Mucosa of gallbladder (tissue), 1 donor: ENCODE results near the gene LHX5. TPM values are rescaled to one million over a fixed set of nuclear protein-coding genes. Genes with fewer than 3 reads are reported as not detected.
"Not testable (repeated sequence)": the region's sequence is repeated elsewhere in the genome, so short reads cannot be mapped to it uniquely, and the experiment has no call there.

ENCODE experiments used
- DNase-seq: peaks from one replicate; pipeline ENCODE4 v3.0.0-alpha.2; 2020; ENCODE audit warnings: low spot score
- total RNA-seq: library from RNA; stranded (reverse); gene quantifications from one replicate; pipeline ENCODE4 v1.2.1, GENCODE V29; 2021
- donor health status: DM: no; HTN: no; CAD: no.

LHX5 gene
- not detected for total RNA-seq

GRCh38 chr12:113471619-113472171, at the start of gene LHX5:
Gene LHX5, minus strand, starts transcription at chr12:113471871. Its CDS starts 373 bp downstream, at chr12:113471498.
- no peak for DNase-seq

DNA sequence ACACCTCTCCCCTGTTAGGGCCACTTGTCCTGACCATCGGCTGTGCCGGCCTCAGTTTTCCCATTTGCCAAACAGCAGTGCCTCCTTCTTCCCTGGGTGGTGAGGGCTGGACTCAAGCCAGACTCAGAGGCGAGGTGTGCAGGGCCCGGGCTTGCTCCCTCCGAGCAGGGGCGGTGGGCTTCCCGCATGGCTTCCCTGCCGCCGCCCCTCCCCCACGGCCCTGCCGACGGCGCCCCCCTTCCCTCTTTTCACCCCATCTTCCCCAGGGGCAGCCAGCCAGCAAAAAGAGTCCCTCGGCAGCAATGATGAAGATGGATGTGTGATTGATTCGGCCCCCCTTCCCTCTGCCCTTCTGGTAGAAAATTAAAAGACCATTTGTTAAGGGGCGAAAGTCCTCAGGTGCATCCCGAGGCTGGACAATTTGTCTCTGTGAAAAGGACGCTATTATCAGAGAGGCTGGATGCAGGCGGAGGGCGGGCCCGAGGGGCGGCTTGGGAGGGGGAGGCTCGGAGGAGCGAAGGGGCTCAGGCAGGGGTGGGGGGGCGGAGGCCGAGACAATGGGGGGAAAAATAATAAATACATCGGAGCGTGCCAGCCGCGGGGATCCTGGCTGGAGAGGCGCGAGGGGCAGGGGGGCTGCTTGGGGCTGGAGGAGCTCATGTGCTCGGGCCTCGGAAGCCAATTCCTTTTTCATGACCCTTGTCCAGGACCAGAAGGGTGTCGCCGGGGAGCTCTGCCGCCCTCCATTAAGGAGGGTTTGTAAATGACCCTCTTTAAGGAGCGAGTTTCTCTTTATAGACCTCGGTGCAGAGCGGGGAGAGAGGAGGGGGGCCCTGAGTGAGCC, 48.0 kb upstream of the LHX5 start:
- no peak for DNase-seq

DNA sequence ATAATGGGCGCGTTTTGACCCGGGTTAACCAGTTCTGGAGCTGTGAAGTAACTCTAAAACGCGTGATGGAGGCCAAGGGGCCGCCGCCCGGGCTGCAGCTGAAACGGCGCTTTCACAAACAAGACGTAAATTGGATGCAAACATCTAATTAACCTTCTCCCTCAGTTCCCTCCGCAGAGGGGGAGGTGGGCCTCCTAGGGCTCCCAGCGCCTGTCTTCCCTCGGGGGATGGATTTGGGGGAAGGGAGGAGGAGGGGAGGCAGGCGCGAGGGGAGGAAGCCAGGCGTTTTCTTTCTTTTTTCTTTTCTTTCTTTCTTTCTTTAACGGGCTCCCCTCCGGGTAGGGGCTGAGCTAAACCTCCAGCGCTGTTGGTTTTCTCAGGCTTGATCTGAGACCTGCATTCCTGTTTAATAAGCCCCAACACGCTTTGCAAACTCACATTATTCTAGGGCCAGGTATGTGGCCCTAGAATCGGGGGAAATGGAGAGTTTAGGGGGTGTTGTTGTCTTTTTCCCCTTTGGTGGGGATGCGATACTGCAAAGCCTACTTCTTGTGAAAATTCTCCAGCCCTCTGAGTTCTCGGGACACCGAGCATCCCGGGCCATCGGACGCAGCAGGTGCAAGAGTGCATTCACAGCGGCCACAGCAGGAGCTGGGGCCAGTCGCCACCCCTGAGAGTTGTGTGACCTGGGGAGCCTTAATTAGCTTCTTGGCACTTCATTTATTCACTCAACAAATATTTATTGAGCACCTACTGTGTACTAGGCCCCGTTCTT, 43.6 kb upstream of the LHX5 start:
- no peak for DNase-seq

DNA sequence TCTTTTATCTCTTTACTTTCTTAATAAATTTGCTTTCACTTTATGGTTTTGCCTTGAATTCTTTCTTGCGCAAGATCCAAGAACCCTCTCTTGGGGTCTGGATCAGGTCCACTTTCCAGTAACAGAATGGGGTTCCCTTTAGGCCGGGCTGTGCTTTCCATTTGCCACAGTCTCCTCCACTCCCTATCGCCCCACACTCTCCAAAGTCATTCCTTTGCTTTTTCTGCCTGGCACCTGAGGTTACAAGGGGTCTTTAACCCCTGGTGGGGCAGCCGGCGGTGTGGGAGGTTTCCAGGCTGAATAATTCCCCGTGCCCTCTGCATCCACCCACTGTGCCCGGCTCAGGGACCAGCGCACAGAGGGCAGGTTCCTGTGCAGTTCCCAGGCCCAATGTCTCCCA, 42.9 kb upstream of the LHX5 start:
- DNase-seq, result no peak

GRCh38 chr12:113512568-113512967, 40.9 kb upstream of the LHX5 start:
- DNase-seq, result no peak

DNA sequence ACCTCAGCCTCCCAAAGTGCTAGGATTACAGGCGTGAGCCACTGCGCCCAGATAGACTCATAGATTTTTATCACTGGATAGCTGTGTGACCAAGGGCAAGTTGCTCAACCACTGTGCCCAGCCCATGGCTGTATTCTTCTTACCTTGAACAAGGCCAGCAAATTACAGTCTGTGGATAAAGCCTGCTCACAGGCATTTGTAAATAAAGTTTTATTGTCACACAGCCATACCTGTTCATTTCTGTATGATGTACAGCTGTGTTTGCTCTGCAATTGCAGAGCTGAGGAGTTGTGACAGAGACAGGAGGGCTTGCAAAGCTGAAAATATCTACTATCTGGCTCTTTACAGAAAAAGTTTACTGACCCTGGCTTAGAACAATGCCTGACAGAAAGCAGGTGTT, 35.2 kb upstream of the LHX5 start:
- no peak for DNase-seq

DNA sequence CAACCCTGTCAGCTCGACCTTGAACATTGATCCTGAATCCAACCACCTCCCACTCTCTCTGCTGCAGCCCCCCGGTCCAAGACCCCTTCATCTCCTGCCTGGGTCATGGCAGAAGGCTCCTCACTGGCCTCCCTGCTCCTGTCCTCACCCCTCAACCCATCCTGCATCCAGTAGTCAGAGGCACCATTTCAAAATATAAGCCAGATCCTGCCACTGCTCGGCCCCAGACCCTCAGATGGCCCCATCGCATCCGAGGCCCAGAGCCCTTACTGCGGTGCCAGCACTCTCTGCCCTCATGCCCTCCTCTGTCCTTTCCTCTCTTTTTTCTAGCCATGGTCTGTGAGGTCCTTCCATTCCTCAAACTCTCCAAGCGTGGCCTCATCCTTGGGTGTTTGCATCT, 34.3 kb upstream of the LHX5 start:
- DNase-seq, result no peak

DNA sequence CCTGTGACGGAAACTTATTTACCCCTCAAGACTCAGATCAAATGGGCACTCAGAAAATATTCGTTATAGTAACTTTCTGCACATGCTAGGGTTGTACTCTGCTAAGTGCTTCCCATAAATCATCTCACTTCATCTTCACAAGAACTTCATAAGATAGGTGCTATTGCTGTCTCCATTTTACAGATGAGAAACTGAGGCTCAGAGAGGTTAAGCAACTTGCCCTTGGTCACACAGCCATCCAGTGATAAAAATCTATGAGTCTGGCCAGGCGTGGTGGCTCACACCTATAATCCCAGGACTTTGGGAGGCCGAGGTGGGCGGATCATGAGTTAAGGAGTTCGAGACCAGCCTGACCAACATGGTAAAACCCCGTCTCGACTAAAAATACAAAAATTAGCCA, 33.2 kb upstream of the LHX5 start:
- no peak for DNase-seq

DNA sequence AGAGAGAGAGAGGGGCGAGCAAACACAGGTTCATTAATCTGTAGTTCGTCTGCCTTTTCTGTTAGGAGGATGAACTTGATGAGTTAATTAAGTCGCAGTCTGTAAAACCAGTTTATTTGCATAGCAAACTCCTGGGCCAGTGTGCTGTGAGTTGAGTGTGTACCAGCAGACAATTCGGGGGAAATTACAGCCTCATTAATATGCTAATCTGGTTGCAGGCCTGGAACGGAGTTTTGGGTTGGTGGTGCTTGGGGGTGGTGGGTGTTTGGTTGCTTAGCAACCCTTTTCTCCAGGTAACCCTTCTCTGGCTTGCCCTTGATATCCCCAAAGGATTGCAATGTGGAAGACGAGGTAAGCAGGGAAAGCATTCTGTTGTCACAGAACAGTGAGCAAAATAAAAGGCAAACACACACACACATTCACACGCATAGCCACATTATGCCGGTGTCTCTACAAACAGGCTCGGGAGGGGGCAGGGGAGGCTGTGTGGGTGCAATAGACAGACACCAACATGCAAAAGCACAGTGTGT, 29.2 kb upstream of the LHX5 start:
- no peak for DNase-seq

DNA sequence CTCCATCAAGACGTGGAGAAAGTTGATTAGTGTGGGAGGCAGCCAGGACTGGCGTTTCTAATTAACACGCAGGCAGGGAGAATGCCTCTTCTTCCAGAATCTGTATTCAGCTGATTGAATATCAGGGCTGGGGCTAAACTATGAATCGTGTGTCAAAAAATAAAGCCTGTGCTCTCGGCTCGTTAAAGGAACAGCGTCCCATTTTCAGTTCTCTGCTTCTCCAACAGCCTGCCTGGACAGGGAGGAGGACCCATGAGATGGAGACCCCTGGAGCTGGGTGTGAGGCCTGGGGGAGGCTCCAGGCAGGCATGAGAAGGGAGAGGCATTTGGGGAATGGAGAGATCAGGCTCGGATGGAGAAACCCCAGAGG, 28.6 kb upstream of the LHX5 start:
- DNase-seq, result no peak

DNA sequence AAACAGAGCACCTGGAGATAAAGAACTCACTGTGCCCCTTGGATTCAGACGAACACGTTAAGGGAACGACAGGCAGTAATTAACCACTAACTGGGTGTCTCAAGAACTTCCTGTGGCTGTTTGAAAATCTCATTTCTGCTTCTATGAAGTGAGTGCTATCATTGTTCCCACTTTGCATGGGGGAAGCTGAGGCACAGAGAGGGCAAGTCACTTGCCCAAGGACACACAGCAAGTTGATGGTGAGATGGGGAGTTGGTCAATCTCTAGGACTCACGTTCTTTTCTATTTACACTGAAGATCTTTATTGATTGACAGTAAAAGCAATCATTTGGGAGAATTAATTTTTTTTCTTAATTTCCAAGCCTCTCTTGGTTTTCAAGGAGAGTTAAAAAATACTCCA, 26.8 kb upstream of the LHX5 start:
- DNase-seq, result no peak

GRCh38 chr12:113497693-113498092, 26.0 kb upstream of the LHX5 start:
- DNase-seq, result no peak

DNA sequence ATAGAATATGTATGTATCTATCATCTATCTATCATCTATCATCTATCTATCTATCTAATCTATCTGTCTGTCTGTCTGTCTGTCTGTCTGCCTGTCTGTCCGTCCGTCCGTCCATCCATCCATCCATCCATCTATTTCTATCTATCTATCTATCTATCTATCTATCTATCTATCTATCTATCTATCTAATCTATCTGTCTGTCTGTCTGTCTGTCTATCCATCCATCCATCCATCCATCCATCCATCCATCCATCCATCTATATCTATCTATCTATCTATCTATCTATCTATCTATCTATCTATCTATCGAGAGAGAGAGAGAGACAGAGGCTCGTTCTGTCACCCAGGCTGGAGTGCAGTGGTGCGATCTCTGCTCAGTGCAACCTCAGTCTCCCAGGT, 24.3 kb upstream of the LHX5 start:
- DNase-seq, result not testable (repeated sequence)

- no peak for DNase-seq
Measured at GRCh38 chr12:113488322-113488721, 16.7 kb upstream of the LHX5 start.

DNA sequence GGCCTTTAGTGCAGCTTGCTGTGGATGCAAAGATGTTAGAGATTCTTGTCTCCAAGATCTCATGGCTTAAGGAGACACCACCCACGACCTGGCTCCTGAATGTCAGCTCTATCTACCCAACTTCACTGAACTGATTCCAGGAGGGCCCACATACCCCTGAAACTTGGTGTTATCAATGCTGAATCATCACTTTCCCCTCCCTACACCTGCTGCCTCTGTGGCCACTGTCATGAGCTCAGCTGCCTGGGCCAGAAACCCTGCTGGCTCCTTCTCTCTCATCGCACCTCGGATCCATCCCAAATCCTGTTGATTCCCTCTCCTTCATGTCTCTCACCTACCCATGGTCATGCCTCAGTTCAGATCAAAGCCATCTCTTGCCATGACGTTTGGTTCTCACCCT, 15.1 kb upstream of the LHX5 start:
- no peak for DNase-seq

GRCh38 chr12:113485330-113485729, 13.7 kb upstream of the LHX5 start:
- DNase-seq, result no peak

DNA sequence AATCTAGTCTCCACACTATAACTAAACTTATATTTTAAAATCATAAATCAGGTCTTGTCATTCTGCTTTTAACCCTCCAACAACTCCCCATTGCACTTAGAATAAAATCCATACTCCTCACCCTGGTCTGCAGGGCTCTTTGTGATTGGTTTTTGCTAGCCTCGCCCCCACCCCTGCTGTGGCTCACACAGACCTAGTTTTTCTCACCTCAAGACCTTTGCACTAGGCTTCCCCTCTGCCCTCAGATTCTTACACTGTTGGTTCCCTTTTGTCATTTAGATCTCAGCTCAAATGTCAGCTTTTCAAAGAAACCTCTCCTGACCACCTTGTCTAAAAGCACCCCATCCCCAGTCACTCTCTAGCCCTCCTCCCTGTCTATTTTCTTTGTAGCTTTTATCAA, 10.7 kb upstream of the LHX5 start:
- no peak for DNase-seq

DNA sequence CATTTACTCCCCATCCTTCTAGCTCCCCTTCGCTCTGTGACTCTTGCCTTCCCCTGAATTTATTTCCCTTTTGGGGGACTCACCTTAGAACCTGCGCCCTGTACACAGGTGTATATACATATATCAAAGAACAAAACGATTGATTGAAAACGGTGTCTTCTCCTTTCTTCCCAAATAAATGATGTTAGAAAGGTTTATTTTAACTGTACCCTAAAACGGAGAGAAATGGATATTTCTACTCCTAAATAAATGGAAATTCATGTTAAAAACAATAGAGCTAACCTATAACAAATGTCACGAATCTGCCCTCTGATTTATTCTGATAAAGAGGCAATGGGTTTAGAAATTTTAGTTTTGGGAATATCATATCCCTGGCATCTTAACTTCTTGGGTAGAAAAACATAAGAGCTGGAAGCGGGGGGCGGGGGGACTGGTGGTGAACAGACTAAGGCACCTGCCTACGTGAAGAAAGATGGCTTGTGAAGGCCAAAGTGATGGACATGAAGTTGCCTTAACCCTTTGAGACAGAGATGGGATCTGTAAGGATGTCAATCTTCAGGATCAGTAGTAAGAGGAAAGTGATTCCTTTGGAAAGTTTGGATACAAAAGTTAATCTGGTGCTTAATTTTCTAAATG, 8.8 kb upstream of the LHX5 start:
- no peak for DNase-seq

DNA sequence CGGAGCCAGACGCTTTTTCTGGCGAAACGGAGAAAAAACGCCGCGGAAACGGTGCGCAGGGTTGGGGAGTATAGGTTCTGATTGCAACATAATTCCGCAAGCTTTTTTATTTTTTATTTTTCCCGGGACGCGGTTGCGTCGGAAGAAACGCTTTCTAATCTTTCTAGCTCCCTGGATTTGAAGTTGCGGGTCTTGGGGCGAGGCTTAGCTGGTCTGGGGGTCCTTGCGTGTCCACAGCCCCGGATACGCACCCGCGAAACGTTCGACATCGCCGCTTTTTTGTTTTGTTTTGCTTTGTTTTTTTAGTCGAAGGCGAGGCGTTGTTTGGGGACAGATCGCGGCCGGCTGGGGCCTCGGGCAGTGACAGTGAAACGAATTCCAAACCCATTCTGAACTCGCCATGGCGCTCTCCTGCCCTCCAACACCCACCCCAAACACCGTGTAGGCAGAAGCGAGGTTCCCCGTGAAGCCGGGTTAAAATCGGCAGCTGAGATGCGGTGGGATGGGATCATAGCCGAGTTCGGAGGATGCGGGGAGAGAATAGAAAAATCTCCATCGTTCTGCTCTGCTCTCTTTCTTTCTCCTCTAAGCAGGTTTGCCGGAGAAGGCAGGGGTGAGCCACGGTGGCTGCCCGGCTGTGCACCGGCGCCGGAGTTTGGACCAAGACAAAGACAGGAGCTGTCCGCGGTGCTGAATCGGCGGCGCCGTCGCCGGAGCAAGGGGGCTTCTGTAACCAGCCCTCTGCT, 8.1 kb upstream of the LHX5 start:
- peak; percentile 36 for DNase-seq

DNA sequence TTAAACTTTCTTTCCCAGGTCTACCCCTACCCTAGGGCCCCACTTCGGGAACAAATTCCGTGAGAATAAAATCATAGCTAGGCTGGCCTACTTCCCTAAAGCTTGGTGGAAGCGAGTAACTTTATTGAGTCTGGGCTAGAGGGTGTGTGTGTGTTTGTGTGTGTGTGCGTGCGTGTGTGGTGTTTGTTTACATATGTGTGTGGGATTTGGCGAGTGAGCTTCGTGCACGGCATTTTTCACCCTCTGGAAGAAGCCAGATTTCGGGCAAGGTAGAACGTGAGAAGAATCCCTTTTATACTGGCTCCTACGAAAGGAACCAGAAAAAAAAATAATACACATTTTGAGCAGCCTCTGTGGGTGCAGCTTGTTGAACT, 7.5 kb upstream of the LHX5 start:
- no peak for DNase-seq

DNA sequence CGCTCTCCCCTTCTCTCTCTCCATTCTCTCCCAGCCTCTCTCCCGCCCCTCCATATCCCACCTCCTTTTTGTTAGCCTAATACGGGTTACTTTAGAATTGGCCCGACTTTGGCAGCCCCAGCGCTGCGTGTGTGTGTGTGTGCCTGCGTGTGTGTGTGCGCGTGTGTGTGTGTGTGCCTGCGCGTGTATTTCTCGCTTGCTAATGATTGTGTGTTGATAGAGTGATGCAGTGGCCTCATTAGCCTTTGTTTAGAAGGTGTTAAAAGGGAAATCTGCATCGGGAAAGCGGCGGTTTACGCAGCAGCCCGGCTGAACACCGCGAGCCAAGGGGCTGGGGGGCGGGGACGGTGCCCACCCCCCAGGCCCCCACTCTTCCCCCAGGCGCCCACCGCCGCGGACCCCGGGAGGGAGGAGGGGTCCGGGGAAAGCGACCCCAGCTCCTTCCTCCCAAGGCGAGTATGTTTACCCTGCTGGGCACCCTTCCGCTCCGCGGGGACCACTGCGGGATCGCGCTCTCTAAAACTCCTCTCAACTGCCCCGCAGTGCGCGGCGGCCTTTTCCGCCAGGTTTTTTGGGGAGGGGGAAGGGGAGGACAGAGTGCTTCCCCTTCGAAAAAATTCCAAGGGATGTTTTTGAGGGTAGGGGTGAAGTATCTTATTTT, 6.8 kb upstream of the LHX5 start:
- no peak for DNase-seq
